Effector memory CD4-positive, alpha-beta T cell (primary cell): ENCODE results near the gene PCMTD2.

Source experiments
- DNase-seq, 3 donors: peaks; one replicate each; pipeline ENCODE4 v3.0.0-alpha.2; 2020
- H3K27ac ChIP-seq: 2 replicates; pipeline ENCODE4 v1.7.0; 2013; ENCODE audit warnings: mild to moderate bottlenecking, low read length, moderate library complexity; ENCODE audit not compliant: insufficient read depth, poor library complexity, severe bottlenecking
- H3K27me3 ChIP-seq: replicated peaks from 2 replicates; pipeline ENCODE4 v1.7.0; 2013; ENCODE audit warnings: mild to moderate bottlenecking, low read length; ENCODE audit not compliant: insufficient read depth, control insufficient read depth, poor library complexity, severe bottlenecking
- H3K36me3 ChIP-seq: 2 replicates; pipeline ENCODE4 v1.7.0; 2013; ENCODE audit warnings: mild to moderate bottlenecking, low read length, moderate library complexity; ENCODE audit not compliant: control insufficient read depth, insufficient read depth
- H3K4me1 ChIP-seq: 2 replicates; pipeline ENCODE4 v1.7.0; 2013; ENCODE audit warnings: low read length, mild to moderate bottlenecking; ENCODE audit not compliant: control insufficient read depth, insufficient read depth, poor library complexity, severe bottlenecking
- H3K4me3 ChIP-seq: 2 replicates; pipeline ENCODE4 v1.7.0; 2013; ENCODE audit warnings: low read length, low read depth, mild to moderate bottlenecking; ENCODE audit not compliant: insufficient read depth, poor library complexity, severe bottlenecking
- H3K9me3 ChIP-seq: 2 replicates; pipeline ENCODE4 v1.7.0; 2013; ENCODE audit warnings: mild to moderate bottlenecking, low read length, moderate library complexity; ENCODE audit not compliant: control insufficient read depth

PCMTD2 gene

GRCh38 chr20:64216036-64216435 is 39.5 kb upstream of the PCMTD2 start:
- Histone ChIP-seq H3K36me3 (no peaks in the 10 kb centered on the region), H3K27ac (no peak overlapping the region), H3K4me1 (peaks cover 14% of the 10 kb centered on the region), H3K9me3 (no peaks in the 10 kb centered on the region), H3K4me3 (no peak overlapping the region), H3K27me3 (no peaks in the 10 kb centered on the region)
- no peak for DNase-seq

DNA sequence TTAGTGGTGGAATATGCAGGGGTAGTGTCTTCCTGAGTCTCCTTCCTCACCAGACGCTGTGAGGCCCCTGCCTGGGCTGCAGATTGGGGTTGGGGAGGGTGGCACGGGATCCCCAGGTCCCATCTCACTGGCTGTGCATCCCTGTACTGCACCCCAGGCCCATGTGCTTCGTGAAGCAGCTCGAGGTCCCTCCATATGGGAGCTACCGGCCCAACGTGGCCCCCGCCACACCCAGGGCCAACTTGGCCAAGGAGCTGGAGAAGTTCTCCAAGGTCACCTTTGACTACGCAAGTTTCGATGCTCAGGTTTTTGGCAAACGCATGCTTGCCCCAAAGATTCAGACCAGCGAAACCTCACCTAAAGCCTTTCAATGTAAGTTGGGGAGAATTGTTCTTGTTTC is 38.6 kb upstream of the PCMTD2 start:
- no peak for DNase-seq
- Histone ChIP-seq H3K4me1 (peaks cover 14% of the 10 kb centered on the region), H3K27me3 (no peaks in the 10 kb centered on the region), H3K9me3 (no peaks in the 10 kb centered on the region), H3K36me3 (no peaks in the 10 kb centered on the region), H3K27ac (no peak overlapping the region), H3K4me3 (no peak overlapping the region)

GRCh38 chr20:64217539-64218221 is 37.9 kb upstream of the PCMTD2 start:
- DNase-seq, result no peak

DNA sequence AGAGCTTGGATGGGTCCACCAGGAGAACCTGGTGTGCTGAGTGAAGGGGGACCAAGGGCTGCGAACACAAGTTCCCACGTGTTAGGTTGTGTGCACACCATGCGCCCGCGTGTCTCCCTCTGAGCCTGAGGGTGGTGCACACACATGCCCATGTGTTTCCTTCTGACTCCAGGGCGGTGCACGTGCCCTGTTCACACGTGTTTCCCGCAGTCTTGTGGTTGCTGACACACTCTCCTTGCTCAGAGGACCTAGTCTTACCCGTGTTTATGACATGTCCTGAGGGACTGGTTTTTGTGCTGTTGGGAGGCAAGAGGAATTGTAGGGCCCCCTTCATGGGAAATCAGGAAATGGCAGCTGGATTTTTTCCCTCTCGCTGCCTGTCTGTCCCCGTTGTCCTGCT is 36.3 kb upstream of the PCMTD2 start:
- Histone ChIP-seq H3K4me1 (peaks cover 14% of the 10 kb centered on the region), H3K9me3 (no peaks in the 10 kb centered on the region), H3K27me3 (no peaks in the 10 kb centered on the region), H3K27ac (no peak overlapping the region), H3K4me3 (no peak overlapping the region), H3K36me3 (no peaks in the 10 kb centered on the region)
- DNase-seq, result no peak

More at GRCh38 chr20:64217539-64218221, 37.9 kb upstream of the PCMTD2 start:
- H3K9me3 ChIP-seq, result no peaks in the 10 kb centered on the region
- H3K4me3 ChIP-seq, result no peak overlapping the region
- peaks cover 14% of the 10 kb centered on the region for H3K4me1 ChIP-seq
- no peaks in the 10 kb centered on the region for H3K36me3 ChIP-seq
- H3K27me3 ChIP-seq, result no peaks in the 10 kb centered on the region
- no peak overlapping the region for H3K27ac ChIP-seq

DNA sequence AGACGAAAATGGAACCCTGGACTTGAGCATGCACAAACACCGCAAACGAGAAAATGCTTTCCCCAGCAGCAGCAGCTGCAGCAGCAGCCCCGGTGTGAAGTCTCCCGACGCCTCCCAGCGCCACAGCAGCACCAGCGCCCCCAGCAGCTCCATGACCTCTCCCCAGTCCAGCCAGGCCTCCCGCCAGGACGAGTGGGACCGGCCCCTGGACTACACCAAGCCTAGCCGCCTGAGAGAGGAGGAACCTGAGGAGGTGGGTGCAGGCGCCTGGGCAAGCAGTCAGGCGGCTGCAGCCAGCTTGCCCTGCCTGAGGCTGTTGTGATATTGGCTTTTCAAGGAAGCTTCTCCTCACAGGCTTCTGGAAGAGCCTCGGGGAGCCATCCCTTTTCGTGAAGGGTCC is 35.8 kb upstream of the PCMTD2 start:
- H3K27ac ChIP-seq, result no peak overlapping the region
- no peaks in the 10 kb centered on the region for H3K27me3 ChIP-seq
- H3K36me3 ChIP-seq, result no peaks in the 10 kb centered on the region
- DNase-seq, result no peak
- H3K9me3 ChIP-seq, result no peaks in the 10 kb centered on the region
- H3K4me1 ChIP-seq, result peaks cover 11% of the 10 kb centered on the region
- H3K4me3 ChIP-seq, result no peak overlapping the region

DNA sequence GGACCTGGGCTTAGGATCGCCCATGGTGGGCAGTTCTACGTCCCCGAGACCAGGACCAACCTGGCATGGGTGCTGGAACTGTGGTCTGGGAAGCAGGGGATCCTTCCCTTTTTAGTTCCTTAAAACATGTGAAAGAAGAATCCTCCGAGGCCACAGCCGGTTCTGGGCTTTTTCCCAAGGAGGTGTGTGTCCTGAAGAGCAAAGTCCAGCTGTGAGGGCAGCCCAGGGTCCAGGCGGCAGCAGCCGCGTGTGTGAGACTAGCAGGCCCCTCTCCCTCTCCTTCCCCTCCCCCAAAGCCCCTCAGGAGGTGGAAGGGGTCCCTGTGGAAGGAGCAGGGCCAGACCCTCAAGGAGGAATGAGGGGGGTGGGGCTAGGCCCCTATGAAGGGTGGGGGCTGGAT is 35.1 kb upstream of the PCMTD2 start:
- Histone ChIP-seq H3K4me1 (peaks cover 5% of the 10 kb centered on the region), H3K4me3 (no peak overlapping the region), H3K9me3 (no peaks in the 10 kb centered on the region), H3K36me3 (no peaks in the 10 kb centered on the region), H3K27ac (no peak overlapping the region), H3K27me3 (no peaks in the 10 kb centered on the region)
- DNase-seq, result no peak

- Histone ChIP-seq H3K4me1 (peaks cover 1% of the 10 kb centered on the region), H3K4me3 (no peak overlapping the region), H3K27ac (no peak overlapping the region), H3K36me3 (no peaks in the 10 kb centered on the region), H3K9me3 (no peaks in the 10 kb centered on the region), H3K27me3 (no peaks in the 10 kb centered on the region)
- DNase-seq, result no peak
Observed at GRCh38 chr20:64220891-64221527, 34.5 kb upstream of the PCMTD2 start.

GRCh38 chr20:64222291-64222735 is 33.2 kb upstream of the PCMTD2 start:
- no peaks in the 10 kb centered on the region for H3K9me3 ChIP-seq
- peaks cover 7% of the 10 kb centered on the region for H3K4me1 ChIP-seq
- no peak for DNase-seq
- H3K4me3 ChIP-seq, result no peak overlapping the region
- H3K27me3 ChIP-seq, result no peaks in the 10 kb centered on the region
- H3K27ac ChIP-seq, result no peak overlapping the region
- no peaks in the 10 kb centered on the region for H3K36me3 ChIP-seq

DNA sequence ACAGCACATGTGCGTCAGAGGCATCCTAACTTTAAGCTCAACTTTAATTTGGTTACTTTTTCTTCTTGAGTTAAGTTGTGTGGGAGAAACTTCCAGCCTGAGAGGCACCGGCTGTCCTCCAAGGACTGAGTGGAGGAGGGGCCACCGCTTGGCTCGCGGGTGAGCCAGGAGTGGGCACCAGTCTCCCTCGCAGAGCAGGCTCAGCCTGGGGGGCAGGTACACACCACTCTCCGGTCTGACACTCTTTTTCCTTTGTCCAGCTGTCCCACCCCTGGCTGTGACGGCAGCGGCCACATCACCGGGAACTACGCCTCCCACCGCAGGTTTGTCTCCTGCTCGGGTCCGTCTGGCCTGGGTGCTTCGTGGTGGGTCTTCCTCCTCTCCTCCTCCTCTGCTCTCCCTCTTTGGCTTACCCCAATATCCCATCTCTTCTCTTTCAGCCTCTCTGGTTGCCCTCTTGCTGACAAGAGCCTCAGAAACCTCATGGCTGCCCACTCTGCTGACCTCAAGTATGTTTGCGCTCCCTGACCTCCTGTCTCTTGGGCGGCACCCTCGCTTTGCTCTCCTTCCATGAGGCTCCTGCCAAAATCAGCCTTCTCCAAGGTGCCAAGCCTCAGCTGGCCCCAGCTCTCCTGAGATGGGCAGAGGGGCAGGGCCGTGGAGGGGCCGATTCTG is 32.6 kb upstream of the PCMTD2 start:
- Histone ChIP-seq H3K9me3 (no peaks in the 10 kb centered on the region), H3K36me3 (no peaks in the 10 kb centered on the region), H3K4me3 (no peak overlapping the region), H3K27ac (no peak overlapping the region), H3K4me1 (peaks cover 7% of the 10 kb centered on the region), H3K27me3 (no peaks in the 10 kb centered on the region)
- DNase-seq, result no peak

- DNase-seq, result no peak
- H3K9me3 ChIP-seq, result no peaks in the 10 kb centered on the region
- H3K4me3 ChIP-seq, result no peak overlapping the region
- no peak overlapping the region for H3K27ac ChIP-seq
- no peaks in the 10 kb centered on the region for H3K36me3 ChIP-seq
- no peaks in the 10 kb centered on the region for H3K27me3 ChIP-seq
- H3K4me1 ChIP-seq, result peaks cover 10% of the 10 kb centered on the region
Observed at GRCh38 chr20:64223526-64224067, 32.0 kb upstream of the PCMTD2 start.
